ENCODE data around the gene ZBTB38.

Gene ZBTB38

GRCh38 chr3:141382571-141382970 is 14.3 kb downstream of the ZBTB38 start:
- H3K4me1 ChIP-seq (ENCODE audit: insufficient read depth, poor library complexity, severe bottlenecking), result no peaks in the 10 kb centered on the region
- no peak overlapping the region for H3K27ac ChIP-seq (ENCODE audit: poor library complexity, severe bottlenecking)
- no peaks in the 10 kb centered on the region for H3K9me3 ChIP-seq (ENCODE audit: severe bottlenecking)
- no peak for TF ChIP-seq CTCF (IDR thresholded peaks at IDR 0.05; ENCODE audit: poor library complexity, severe bottlenecking)
- ATAC-seq (ENCODE audit: low read depth) (no peak), DNase-seq (ENCODE audit: low spot score) (no peak)
- no peaks in the 10 kb centered on the region for H3K27me3 ChIP-seq (ENCODE audit: insufficient read depth, poor library complexity, severe bottlenecking)
- no peak overlapping the region for H3K4me3 ChIP-seq (ENCODE audit: severe bottlenecking)
- H3K36me3 ChIP-seq (ENCODE audit: low read depth), result peaks cover 45% of the 10 kb centered on the region

- peak; percentile 44; the same call in 1 of the 3 replicates for ATAC-seq (ENCODE audit: low read depth)
- no peak for TF ChIP-seq CTCF (IDR thresholded peaks at IDR 0.05; ENCODE audit: poor library complexity, severe bottlenecking)
- Histone ChIP-seq H3K27me3 (ENCODE audit: insufficient read depth, poor library complexity, severe bottlenecking) (no peaks in the 10 kb centered on the region), H3K4me3 (ENCODE audit: severe bottlenecking) (no peak overlapping the region), H3K4me1 (ENCODE audit: insufficient read depth, poor library complexity, severe bottlenecking) (no peaks in the 10 kb centered on the region), H3K27ac (ENCODE audit: poor library complexity, severe bottlenecking) (peak overlapping the region; percentile 19), H3K9me3 (ENCODE audit: severe bottlenecking) (no peaks in the 10 kb centered on the region), H3K36me3 (ENCODE audit: low read depth) (peaks cover 56% of the 10 kb centered on the region)
- no peak for DNase-seq (ENCODE audit: low spot score)
Measured at GRCh38 chr3:141383555-141384129, 15.3 kb downstream of the ZBTB38 start.

- ATAC-seq (ENCODE audit: low read depth), result 0 out of 3 replicates have a peak, but pooled peaks have one; percentile 21
- no peak for DNase-seq (ENCODE audit: low spot score)
- no peaks in the 10 kb centered on the region for H3K4me1 ChIP-seq (ENCODE audit: insufficient read depth, poor library complexity, severe bottlenecking)
Measured at GRCh38 chr3:141384157-141384556, 15.9 kb downstream of the ZBTB38 start.

GRCh38 chr3:141384575-141384974 is 16.3 kb downstream of the ZBTB38 start:
- DNase-seq (ENCODE audit: low spot score) (no peak), ATAC-seq (ENCODE audit: low read depth) (no peak)
- Histone ChIP-seq H3K4me1 (ENCODE audit: insufficient read depth, poor library complexity, severe bottlenecking) (peaks cover 1% of the 10 kb centered on the region), H3K27ac (ENCODE audit: poor library complexity, severe bottlenecking) (no peak overlapping the region), H3K9me3 (ENCODE audit: severe bottlenecking) (no peaks in the 10 kb centered on the region), H3K36me3 (ENCODE audit: low read depth) (peaks cover 60% of the 10 kb centered on the region), H3K27me3 (ENCODE audit: insufficient read depth, poor library complexity, severe bottlenecking) (no peaks in the 10 kb centered on the region), H3K4me3 (ENCODE audit: severe bottlenecking) (no peak overlapping the region)
- TF ChIP-seq CTCF (IDR thresholded peaks at IDR 0.05; ENCODE audit: poor library complexity, severe bottlenecking), result no peak

More at GRCh38 chr3:141384157-141384556, 15.9 kb downstream of the ZBTB38 start:
- Histone ChIP-seq H3K9me3 (ENCODE audit: severe bottlenecking) (no peaks in the 10 kb centered on the region), H3K27me3 (ENCODE audit: insufficient read depth, poor library complexity, severe bottlenecking) (no peaks in the 10 kb centered on the region), H3K4me3 (ENCODE audit: severe bottlenecking) (no peak overlapping the region), H3K36me3 (ENCODE audit: low read depth) (peaks cover 57% of the 10 kb centered on the region), H3K27ac (ENCODE audit: poor library complexity, severe bottlenecking) (peak overlapping the region; percentile 19)
- TF ChIP-seq CTCF (IDR thresholded peaks at IDR 0.05; ENCODE audit: poor library complexity, severe bottlenecking), result no peak

GRCh38 chr3:141385406-141386125 is 17.3 kb downstream of the ZBTB38 start:
- H3K27me3 ChIP-seq (ENCODE audit: insufficient read depth, poor library complexity, severe bottlenecking), result no peaks in the 10 kb centered on the region
- H3K9me3 ChIP-seq (ENCODE audit: severe bottlenecking), result no peaks in the 10 kb centered on the region
- peaks cover 4% of the 10 kb centered on the region for H3K4me1 ChIP-seq (ENCODE audit: insufficient read depth, poor library complexity, severe bottlenecking)
- DNase-seq (ENCODE audit: low spot score) (no peak), ATAC-seq (ENCODE audit: low read depth) (no peak)
- H3K4me3 ChIP-seq (ENCODE audit: severe bottlenecking), result no peak overlapping the region
- H3K27ac ChIP-seq (ENCODE audit: poor library complexity, severe bottlenecking), result no peak overlapping the region
- no peak for TF ChIP-seq CTCF (IDR thresholded peaks at IDR 0.05; ENCODE audit: poor library complexity, severe bottlenecking)
- H3K36me3 ChIP-seq (ENCODE audit: low read depth), result peaks cover 66% of the 10 kb centered on the region

Measured in RWPE2 (cell line).